SHP77 (cell line): ENCODE data around the gene PSMB7.

Experiments used
- DNase-seq, 2 experiments: peaks; one replicate each; lab custom pipeline; 2025; lab: John Stamatoyannopoulos, UW

PSMB7 gene

DNA sequence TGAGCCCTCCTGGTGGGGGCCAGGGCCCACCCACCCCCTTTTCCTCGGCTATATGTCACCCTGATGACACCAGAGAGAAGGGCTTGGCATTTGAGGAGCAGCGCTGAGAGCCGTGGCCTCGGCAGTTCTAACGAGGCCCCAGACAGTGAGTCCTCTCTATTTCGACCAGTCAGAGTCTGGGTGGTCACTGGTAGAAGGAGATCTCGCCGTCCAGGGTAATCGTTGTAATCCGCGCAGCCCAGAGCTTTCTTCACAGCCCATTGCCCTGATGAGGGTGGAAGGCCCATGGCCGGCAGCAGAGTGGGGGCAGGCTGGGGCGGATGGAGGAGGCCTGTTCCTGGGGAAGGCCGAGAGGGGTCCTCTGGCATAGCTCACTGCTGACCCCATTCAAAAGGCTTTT lies 70.2 kb downstream of the PSMB7 start:
- DNase-seq, result no peak

DNA sequence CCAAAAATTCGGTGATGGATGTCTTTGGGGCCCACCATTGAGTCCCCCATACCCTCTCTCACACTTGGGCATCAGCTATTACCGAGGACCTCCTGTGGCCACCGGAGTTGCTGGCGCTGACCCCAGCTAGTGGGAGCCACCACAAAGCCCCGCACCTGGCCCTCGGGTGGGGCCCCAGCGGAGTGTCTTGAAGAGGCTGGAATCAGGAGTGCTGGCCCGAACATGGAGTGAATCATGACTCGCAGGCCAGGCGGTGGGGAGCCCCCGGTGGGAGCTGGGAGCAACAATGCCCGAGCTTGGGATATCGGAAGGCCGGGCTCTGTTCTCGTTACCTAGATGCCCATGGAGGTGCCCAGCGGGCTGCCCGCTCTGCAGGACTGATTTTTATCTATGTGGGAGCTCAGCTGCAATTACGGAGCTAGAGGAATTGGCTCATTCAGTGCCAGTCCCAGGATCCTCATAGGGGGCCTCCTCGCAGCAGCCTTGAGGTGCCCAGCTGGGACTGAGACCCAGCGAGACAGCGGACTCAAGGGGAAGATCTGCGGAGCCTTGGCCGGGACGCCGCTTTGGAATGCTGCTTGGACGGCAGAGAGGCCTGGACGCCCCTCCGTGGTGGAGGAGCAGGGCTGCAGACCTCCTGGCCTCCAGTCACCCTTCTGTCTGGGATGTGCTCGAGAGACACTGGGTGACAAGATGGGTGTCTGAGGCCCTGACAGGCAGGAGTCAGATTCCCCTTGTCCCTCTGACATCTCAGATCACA lies 70.8 kb downstream of the PSMB7 start:
- DNase-seq, result peak in 1 of 2 experiments; percentile 18

DNA sequence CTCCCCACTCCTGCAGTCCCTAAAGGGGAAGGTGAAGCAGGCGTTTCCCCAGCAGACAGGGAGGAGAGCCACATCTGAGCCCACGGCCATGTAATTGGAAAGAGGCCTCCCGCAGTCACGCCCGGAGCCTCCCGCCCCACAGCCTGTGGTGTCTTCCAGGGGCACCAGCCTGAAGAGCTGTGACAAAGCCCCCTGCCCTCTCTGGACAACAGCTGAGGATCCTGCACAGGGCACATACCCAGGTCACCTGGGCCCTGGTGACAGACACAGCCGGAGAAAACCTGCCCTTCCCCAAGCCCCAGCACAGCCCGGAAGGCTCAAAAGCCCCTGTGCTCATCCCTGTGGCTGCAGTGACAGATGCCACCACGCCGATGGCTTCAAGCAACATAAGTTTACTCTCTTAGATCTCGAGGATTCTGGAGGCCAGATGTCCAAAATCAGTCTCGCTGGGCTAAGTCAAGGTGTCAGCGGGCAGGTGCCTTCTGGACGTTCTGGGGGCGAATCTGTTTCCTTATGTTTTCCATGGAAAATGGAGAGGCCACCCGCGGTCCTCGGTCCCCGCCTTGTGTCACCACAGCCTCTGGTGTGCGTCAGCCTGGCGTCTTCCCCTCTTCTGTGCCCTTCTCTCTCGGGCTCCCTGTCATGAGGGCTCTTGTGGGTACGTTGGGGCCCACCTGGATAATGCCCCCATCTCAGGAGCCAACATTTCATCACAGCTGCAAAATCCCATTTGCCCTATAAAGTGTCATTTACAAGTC lies 71.5 kb downstream of the PSMB7 start:
- DNase-seq, result no peak

DNA sequence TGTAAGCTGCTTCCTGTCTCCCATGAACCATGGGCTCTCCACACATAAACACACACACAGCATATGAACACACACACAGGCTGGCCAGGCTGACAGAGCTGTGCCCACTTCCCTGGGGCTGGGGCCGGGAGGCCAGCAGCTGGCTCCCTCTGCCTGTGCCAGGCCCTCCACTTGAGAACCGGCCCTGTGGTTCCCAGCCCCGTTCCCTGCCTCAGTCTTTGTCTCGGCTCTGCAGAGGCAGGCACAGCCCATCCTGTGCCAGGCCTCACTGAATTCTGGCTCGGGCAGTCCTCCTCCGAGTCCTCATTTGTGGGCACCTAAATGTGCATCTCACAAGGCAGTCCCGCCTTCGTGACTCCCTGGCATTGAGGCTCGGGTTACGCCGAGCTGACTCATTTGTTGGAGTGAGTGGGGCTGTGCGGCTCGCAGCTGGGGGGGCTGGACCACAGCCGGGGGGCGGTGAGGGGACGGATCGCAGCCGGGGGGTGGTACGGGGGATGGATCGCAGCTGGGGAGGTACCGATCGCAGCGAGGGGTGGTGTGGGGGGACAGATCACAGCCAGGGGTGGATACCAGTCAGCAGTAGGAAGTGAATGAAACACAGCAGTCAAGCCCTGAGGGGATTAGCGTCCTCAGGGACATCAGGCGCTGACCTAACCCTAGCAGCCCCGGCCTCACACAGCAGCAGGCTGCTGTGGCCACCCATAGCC lies 72.3 kb downstream of the PSMB7 start:
- peak; percentile 32 to 66 for DNase-seq

DNA sequence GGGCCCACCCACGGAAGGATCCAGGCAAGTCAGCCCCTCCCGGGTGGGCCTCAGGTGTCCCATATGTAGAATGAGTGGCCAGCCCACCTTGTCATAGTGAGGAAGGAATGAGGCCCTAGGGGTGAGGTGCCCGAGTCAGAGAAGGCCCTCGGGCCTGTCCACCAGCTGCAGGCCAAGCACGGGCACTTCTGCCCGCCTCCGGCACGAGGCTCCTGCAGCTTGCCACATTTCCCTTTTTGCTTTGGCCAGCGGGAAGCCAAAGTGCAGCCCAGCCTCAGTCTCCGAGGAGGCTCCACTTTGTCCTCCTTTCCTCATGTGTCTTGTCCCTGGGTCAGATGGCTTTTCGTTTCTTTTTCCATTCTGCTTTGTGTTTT lies 72.9 kb downstream of the PSMB7 start:
- DNase-seq, result no peak

DNA sequence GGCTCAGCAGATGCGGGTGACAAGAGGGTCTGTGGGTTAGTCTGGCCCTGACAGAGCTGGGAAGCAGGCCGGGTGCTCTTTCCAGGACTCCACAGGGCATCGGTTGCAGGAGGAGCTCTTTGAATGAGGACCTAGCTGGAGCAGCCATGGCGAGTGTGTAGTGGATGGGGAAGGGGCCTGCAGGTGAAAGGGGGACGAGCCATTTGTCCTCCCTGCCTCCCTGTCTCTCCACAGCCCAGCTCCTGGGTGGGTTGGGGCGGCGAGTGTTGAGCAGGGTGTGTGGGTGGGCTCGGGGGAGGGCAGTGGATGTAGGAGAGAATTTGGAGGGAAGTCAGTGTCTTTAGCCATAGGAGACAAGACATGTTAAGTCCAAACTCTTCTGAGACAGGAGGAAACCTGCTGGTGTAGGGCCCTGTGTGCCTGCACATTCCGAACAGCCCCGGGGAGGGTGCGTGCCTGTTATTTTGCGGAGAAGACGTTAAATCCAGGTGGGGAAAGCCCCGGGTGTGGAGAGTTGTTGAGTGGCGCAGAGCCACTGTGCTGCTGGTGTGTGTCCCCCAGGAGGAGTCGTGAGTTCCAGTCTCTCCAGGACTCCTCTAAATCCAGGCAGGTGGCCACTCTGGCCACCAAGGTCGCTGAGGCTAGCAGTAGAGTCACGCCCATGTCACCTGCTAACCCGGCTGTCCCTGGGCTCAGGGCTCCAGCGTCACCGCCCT lies 73.6 kb downstream of the PSMB7 start:
- DNase-seq, result no peak

DNA sequence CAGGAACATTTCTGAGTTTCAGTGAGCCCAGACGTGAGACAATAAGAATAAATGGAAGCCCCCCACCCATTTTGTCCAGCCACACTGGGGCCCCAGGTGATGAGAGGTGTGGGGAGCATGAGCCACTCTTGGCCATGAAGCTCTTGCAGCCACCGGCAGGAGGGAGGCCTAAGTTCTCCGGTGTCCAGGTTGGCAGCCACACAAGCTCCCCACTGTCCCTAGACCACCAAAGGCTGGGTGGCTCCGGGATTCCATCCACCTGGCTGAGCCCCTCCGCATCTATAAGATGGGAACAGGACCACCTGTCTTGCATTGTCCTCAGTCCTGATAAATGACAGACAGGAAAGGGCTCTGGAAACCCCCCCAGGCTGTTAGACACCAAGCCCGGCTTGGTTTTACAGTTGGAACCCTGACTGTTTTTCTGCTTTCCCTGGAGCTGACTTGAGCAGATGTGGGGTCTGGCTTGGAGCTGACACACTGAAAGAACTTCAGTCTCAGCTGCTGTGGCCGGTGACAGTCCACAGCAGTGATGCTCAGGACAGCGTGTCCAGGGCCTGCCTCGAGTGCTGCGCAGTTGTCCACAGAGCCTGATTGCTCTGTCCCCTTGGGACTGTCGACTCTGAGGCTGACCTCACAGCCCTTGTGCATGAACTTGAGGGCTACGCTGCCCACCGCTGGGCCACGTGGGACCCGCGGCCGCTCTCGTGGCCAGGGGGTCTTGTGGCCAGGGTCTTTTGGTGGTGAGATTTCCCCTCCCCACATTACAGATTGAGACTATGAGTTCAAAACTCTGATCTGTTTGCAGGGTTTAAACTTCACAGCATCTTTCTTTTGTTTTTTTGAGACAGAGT lies 74.8 kb downstream of the PSMB7 start:
- no peak for DNase-seq

DNA sequence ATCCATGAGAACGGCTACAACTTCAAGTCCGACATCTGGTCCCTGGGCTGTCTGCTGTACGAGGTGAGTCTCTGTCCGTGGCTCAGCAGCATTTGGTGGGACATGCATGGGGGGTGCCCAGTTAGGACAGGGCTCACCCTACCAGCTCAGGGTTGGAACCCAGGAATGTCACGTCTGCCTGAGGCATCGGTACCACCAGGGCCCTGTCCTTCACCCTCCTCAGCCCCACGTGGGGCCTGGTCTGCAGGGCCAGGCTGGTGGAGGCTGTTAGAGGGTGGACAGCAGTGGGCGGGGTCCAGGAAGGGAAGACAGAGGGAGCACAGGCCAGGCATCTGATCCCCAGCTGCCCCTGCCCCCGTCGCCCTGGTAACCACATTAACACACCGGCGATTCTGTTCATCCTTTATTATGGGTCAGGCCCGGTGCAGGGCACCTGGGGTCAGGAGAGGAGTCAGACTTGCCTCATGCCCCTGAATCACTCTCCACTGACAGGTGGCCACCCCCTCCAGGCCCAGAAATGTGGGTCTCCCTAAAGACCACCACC lies 75.6 kb downstream of the PSMB7 start:
- no peak for DNase-seq

DNA sequence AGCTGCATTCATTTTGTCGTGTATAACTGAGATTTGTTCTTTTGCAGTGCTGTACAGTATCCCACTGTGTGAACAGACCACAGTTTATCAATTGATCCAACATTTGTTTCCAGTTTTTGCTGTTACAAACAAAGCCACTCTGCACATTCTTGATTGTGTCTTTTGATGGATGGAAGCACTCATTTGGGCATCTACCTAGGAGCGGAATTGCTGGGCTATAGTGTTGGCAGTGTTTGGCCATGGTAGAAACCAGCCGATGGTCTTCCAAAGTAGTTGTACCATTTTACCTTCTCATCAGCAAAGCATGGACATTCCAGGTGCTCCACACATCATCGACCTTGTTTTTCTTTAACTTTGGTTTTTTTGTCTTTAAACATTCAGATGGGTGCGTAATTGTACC lies 77.7 kb downstream of the PSMB7 start:
- no peak for DNase-seq

DNA sequence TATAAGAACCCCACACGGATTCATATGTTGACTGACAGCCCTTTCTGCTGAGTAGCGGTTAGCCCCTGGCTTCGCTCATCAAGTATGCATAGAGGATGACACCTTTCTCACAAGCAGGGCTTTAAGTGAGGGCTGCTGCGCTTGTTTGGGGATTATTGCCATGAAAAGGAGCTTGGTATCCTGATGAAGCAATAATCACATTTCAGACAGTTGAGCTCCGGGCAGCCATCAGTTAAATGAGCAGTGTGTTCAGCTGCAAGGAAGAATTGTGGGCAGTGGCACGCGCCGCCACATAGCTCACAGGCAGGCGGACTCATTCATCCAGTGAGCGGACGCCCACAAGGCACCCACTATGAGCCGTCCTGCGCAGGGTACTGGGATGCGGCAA lies 79.9 kb downstream of the PSMB7 start:
- DNase-seq, result no peak

DNA sequence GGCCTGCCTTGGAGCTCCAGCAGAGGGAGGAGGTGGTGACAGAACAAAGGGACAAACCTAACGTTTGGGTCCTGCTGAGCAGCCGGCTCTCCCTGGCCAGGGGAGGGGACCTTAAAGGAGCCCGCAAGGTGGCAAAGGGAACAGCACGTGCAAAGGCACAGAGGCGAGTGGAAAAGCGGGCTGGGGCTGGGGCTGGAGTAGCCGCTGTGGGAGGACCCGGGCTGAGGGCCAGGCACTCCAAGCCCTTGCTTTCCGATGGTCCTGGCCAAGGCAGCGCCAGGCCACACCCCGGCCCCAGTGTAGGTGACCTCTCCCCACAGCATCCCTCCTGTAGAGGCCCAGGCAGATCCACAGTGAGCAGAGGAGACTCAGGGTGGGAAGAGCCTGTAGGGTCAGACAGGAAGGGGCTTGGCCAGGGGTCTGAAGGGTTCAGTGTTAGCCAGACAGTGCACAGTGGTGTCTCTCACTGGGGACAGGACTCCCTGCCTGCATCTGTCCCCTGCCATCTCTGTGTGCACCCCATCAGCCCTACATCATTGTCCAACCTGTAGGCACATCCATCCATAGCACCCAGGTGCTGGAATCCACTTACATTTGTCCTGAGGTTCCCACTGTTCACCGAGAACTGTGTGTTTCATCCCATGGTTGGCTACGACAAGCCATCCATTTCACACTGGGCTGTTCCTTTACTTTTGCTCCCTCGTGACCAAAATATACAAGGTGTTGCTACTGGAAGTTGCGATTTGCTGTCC lies 80.5 kb downstream of the PSMB7 start:
- no peak for DNase-seq

DNA sequence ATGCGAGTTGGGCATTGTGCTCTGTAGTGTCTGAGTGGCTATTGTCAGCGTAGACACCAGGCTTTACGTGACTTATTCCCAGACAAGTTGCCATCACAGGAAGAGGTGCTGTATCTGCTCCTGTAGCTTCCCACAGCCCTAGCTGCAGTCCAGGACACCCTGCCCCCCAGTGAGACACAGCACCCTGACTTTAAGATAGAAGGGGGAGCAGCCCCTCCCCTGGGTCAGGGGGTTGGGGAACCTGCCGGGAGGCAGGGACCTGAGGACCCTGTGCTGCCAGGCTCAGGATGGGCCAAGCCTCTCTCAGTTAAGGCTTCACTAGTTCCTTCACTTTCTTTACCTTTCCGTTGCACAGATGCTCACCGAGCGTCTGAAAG lies 82.1 kb downstream of the PSMB7 start:
- no peak for DNase-seq

DNA sequence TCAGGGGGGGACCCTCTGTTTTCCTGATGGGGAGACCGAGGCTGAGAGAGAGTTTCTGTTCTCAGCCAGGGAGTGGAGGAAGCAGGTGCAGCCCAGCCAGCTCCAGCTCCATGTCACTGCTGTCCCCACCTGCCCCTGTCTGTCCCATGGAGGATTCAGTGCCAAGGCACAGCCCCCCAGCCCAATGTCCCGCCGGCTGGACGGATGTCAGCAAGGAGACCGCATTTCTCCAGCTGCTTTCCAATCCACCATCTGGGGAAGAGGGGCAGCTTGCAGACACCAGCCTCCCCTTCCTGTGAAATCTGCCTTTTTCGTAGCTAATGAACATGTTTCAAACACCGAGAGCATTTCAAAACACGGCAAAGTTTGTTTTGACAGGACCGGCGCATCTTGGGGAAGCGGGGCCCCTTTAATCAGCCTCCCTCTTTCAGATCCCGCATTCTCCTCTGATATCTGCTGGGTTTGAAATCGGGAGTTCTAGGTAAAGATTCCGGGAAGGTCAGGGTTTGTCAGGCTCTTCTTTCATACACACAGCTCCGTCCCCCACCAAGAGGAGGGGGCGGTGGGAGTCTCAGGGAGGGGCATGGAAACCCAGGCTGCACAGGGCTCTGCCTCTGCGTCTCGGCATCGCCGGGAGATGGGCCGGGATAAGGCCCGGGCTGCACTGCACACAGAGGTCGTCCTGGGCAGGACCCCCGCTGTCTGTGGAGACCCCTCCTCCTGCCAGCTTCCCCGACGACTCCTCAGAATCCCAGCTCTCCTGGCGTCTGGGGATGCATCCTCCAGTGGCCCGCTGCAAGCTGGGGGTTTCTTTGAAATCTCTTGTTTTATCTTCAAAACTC lies 82.7 kb downstream of the PSMB7 start:
- DNase-seq, result no peak

DNA sequence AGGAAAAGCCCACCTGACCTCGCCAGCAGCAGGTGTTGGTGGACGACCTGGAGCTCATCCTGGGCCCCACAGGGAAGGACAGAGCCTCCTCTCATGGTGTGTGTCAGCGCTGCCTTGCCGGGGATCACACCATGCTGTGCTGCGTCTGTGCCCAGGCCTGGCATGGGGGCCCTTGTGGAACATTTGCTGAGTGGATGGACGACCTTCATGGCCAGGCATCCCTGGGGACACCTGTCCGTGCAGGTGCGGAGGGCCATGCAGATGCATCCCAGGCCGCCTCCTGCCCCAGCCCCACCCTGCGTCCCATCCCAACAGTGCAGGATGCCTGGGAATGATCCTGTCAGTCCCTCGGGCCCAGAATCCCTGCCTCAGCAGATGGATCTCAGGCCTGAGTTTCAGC lies 83.7 kb downstream of the PSMB7 start:
- DNase-seq, result no peak

DNA sequence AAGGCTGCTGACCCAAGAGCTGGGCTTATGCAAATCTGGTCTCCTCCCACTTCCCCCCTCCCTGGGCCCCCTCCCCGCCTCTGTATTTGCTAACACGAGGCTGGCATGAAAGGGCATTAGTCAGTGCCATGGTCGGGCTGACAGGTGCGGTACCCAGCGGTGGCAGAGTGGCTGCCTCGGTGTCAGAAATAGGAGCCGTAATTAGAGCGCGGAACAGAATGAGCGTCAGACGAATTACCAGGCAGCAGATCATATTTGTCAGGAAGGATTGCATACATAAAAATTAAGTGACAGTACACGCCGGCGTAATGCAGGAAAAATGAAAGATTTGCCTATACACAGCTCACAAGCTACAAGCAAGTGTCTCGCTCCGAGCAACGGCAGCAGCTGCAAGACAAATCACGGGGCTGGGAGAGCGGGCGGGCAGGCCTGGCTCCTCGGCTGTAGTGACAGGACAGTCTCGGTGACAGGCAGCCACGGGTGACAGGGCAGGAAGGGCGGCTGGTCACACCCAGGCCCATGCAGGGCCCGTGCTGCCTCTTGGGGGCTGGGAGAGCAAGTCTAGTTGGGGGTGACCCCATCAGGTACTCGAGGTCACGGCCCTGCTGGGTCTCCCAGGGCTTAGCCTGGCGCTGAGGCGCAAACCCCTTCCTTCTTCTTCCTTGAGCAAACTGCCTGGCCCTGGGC lies 85.1 kb downstream of the PSMB7 start:
- DNase-seq, result peak in 1 of 2 experiments; percentile 15

DNA sequence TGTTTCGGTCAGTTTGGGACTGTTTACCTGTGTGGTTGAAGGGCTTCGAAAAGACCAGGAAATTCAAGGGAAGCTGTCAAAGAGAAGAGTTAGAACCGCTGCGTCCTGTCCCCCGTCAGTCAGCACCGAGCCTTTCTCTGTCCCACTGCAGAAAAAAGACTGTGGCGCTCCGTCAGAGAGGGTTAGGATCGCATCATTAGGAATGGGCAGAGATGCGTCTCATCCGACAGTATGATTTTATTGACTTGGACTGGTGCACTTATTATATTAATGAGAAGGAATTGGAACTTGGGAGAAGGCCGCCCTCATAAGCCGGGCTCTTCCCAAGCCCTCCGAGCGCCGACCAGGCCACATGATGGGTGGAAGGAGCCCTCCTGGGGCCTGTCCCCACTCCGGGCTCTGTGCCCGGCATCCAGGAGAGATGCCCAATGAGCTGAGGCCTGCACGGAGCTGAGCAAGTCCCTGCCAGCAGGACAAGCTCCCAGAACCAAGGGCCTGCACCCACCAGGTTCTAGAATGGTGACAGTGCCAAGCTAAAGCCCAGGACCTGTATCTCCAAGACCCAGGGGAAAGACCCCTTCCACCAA lies 85.9 kb downstream of the PSMB7 start:
- no peak for DNase-seq

DNA sequence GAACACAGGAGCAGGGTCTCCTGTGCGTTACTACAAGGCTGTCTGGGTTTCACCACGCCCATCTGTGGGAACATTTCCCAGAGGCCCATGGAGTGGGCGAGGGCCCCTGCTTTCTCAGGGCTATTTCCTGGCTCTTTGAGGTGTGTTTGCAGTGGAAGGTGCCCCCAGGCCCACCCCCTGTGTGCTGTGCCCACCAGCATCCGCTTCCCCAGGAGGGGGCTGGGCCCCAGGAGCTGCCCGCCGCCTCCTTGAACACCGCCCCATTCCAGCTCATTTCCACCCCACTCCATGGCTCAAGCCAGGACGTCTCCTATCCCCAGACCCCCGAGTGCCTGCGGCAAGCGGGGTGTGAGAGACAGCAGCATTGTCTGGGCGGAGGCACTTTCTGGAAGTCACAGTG lies 87.0 kb downstream of the PSMB7 start:
- DNase-seq, result no peak

DNA sequence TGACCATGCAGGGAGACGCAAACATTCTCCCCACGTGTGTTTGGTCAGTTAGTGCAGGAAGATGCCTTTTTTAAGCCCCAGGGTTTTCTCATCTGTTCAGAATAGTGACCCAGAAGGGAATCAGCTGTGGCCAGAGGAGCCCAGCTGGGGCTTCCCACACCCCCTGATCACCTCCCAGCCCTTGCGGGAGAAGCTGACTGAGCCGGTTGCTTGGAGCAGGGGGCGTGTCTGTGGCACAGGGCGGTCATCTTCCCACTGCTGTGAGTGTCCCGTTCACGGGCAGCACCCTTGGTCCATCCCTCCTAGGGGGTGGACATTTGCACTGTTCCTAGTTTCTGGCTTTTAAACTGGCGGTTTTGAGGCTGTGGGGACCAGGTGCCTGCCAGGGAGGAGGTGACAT lies 87.8 kb downstream of the PSMB7 start:
- no peak for DNase-seq

DNA sequence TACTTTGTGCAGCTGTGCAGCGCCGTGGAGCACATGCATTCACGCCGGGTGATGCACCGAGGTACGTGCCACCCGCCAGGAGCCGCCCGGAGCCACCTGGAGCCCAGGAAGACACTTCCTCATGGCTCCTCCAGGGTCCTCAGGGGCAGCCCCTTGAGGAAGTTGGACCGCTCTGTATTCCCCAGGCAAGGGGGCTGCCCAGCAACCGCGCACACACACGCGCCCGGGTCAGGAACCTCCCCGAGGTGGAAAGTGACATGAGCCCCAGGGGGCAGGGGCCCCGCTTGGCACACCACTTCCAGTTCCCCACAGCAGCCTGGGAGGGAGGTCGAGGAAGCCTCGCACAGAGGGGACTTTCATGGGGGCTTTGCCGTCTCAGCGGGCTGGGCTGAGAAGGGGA lies 88.9 kb downstream of the PSMB7 start:
- DNase-seq, result no peak
